Breast epithelium (tissue), 4 donors: ENCODE measurements around the gene RBM26. TPM values are rescaled to one million over a fixed set of nuclear protein-coding genes. Genes with fewer than 3 reads are reported as not detected.

ENCODE experiments used
- DNase-seq, 2 donors: peaks; one replicate each; pipeline ENCODE4 v3.0.0-alpha.2; 2019; ENCODE audit warnings: low spot score in 2 of 2
- H3K27ac ChIP-seq, 2 donors: fragments of 200-600 bp; sonication (generic) in 1 of 2; one replicate each; pipeline ENCODE4 v1.5.1; 2016 to 2019; ENCODE audit warnings: mild to moderate bottlenecking in 1 of 2
- H3K27me3 ChIP-seq, 2 donors: fragments of 200-600 bp; sonication (generic) in 1 of 2; one replicate each; pipeline versions ENCODE4 v1.5.1 to v1.6.0; 2017 to 2019; ENCODE audit warnings: control low read depth in 1 of 2, mild to moderate bottlenecking in 1 of 2
- H3K36me3 ChIP-seq: fragments of 200-600 bp; one replicate; pipeline ENCODE4 v1.5.1; 2019
- H3K4me1 ChIP-seq, 2 donors: fragments of 200-600 bp; sonication (generic); one replicate each; pipeline ENCODE4 v1.5.1; 2016 to 2019; ENCODE audit warnings: control low read depth in 1 of 2
- H3K4me3 ChIP-seq, 3 donors: fragments of 200-600 bp; sonication (generic); 1 replicate in 2 of 3; 2 replicates in 1 of 3; pipeline ENCODE4 v1.5.1; 2016 to 2019; ENCODE audit warnings: mild to moderate bottlenecking in 3 of 3, moderate library complexity in 2 of 3
- H3K9me3 ChIP-seq, 2 donors: fragments of 200-600 bp; sonication (generic) in 1 of 2; one replicate each; pipeline ENCODE4 v1.5.1; 2016 to 2019; ENCODE audit warnings: control low read depth in 1 of 2
- CTCF ChIP-seq, 3 donors: fragments of 450-650 bp; IDR thresholded peaks; one replicate each; pipeline ENCODE4 v1.5.1; 2016 to 2017; ENCODE audit warnings: antibody characterized with exemption in 3 of 3, mild to moderate bottlenecking in 3 of 3, moderate library complexity in 3 of 3
- POLR2A ChIP-seq: fragments of 450-650 bp; IDR thresholded peaks from one replicate; pipeline ENCODE4 v1.6.1; 2016; ENCODE audit warnings: antibody characterized with exemption, mild to moderate bottlenecking, moderate library complexity
- POLR2AphosphoS5 ChIP-seq, 3 donors: sonication (generic); formaldehyde crosslinking; IDR thresholded peaks; one replicate each; pipeline ENCODE4 v1.6.1; 2017; ENCODE audit warnings: antibody characterized with exemption in 3 of 3
- intact Hi-C: fragments of 100-400 bp; cut with DNase I; formaldehyde crosslinking; loops from one replicate; pipeline ENCODE4 v1.15.1; 2023; ENCODE audit warnings: low total_unique reads
- total RNA-seq, 3 donors: library from RNA; depleted of rRNA; stranded (reverse); fragments of >200 nt; gene quantifications; one replicate each; pipeline ENCODE4 v1.1.0, GENCODE V29; 2016

The RBM26 gene
- total RNA-seq, 3 donors from 2014 or later: 31.7 to 70.1 (median 43.6) TPM

GRCh38 chr13:79346300-79346914, 59.6 kb downstream of the RBM26 start:
- no peaks in the 10 kb centered on the region for H3K9me3 ChIP-seq
- intact Hi-C loops: loop anchor here (5.0 kb wide), 1 partner anchor 889 kb away; no protein-coding TSS in a partner anchor
- peaks cover 3% of the 10 kb centered on the region for H3K36me3 ChIP-seq
- DNase-seq: no peak
- no peaks in the 10 kb centered on the region for H3K4me1 ChIP-seq
- no peak for TF ChIP-seq POLR2AphosphoS5 (IDR thresholded peaks at IDR 0.05)
- no peak for TF ChIP-seq CTCF (IDR thresholded peaks at IDR 0.05)
- no peak for TF ChIP-seq POLR2A
- H3K4me3 ChIP-seq: no peak overlapping the region
- H3K27me3 ChIP-seq: no peaks in the 10 kb centered on the region
- no peak overlapping the region for H3K27ac ChIP-seq

- TF ChIP-seq POLR2AphosphoS5 (IDR thresholded peaks at IDR 0.05): no peak
- Histone ChIP-seq H3K4me3 (no peak overlapping the region), H3K9me3 (no peaks in the 10 kb centered on the region), H3K36me3 (peaks cover 10% of the 10 kb centered on the region), H3K4me1 (no peaks in the 10 kb centered on the region), H3K27ac (no peak overlapping the region), H3K27me3 (no peaks in the 10 kb centered on the region)
- intact Hi-C loops: no loop called here
- no peak for DNase-seq
These were observed 64.9 kb downstream of the RBM26 start for GRCh38 chr13:79341202-79341601.

- Histone ChIP-seq H3K4me1 (no peaks in the 10 kb centered on the region), H3K9me3 (no peaks in the 10 kb centered on the region), H3K27ac (no peak overlapping the region), H3K4me3 (no peak overlapping the region), H3K36me3 (peaks cover 10% of the 10 kb centered on the region), H3K27me3 (no peaks in the 10 kb centered on the region)
- TF ChIP-seq POLR2A: no peak
- TF ChIP-seq POLR2AphosphoS5 (IDR thresholded peaks at IDR 0.05): no peak
- no peak for TF ChIP-seq CTCF (IDR thresholded peaks at IDR 0.05)
- intact Hi-C loops: no loop called here
- no peak for DNase-seq
These were observed 65.6 kb downstream of the RBM26 start for GRCh38 chr13:79340490-79340889.

GRCh38 chr13:79338343-79338742, 67.7 kb downstream of the RBM26 start:
- no peak for DNase-seq
- no peak overlapping the region for H3K4me3 ChIP-seq
- no peak overlapping the region for H3K27ac ChIP-seq
- no peaks in the 10 kb centered on the region for H3K9me3 ChIP-seq
- H3K36me3 ChIP-seq: peaks cover 10% of the 10 kb centered on the region
- no peaks in the 10 kb centered on the region for H3K27me3 ChIP-seq
- TF ChIP-seq POLR2A: no peak
- TF ChIP-seq CTCF (IDR thresholded peaks at IDR 0.05): no peak
- no peak for TF ChIP-seq POLR2AphosphoS5 (IDR thresholded peaks at IDR 0.05)
- H3K4me1 ChIP-seq: no peaks in the 10 kb centered on the region
- intact Hi-C loops: no loop called here

- Histone ChIP-seq H3K4me3 (no peak overlapping the region), H3K9me3 (no peaks in the 10 kb centered on the region), H3K4me1 (no peaks in the 10 kb centered on the region), H3K36me3 (peaks cover 10% of the 10 kb centered on the region), H3K27me3 (no peaks in the 10 kb centered on the region), H3K27ac (no peak overlapping the region)
- DNase-seq: no peak
- TF ChIP-seq POLR2A (no peak), POLR2AphosphoS5 (IDR thresholded peaks at IDR 0.05) (no peak), CTCF (IDR thresholded peaks at IDR 0.05) (no peak)
- intact Hi-C loops: no loop called here
These were observed 69.1 kb downstream of the RBM26 start for GRCh38 chr13:79336966-79337365.
